HG03175 (cell line): ENCODE data around the gene CRY1.
"Not testable (repeated sequence)": the region's sequence is repeated elsewhere in the genome, so short reads cannot be mapped to it uniquely, and the experiment has no call there.

ENCODE experiments used
- ATAC-seq: cut with Tn5 transposase; IDR thresholded peaks from one replicate; pipeline ENCODE4 v1.9.1; 2021; ENCODE audit warnings: mild to moderate bottlenecking, moderate library complexity; ENCODE audit not compliant: unreplicated experiment

Gene CRY1

DNA sequence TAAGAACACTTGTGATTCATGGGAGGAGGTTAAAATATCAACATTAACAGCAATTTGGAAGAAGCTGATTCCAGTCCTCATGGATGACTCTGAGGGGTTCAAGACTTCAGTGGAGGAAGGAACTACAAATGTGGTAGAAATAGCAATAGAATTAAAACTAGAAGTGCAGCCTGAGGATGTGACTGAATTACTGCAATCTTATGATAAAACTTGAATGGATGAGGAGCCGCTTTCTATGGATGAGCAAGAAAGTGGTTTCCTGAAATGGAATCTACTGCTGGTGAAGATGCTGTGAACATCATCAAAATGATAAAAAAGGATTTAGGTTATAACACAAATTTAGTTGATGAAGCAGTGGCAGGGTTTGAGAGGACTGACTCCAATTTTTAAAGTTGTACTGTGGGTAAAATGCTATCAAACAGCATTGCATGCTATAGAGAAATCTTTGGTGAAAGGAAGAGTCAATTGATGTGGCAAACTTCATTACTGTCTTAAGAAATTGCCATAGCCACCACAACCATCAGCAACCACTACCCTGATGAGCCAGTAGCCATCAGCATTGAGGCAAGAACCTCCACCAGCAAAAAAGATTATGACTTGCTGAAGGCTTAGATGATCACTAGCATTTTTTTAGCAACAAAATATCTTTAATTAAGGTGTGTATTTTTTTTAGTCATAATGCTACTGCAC, 80.5 kb downstream of the CRY1 start:
- ATAC-seq, result no peak

DNA sequence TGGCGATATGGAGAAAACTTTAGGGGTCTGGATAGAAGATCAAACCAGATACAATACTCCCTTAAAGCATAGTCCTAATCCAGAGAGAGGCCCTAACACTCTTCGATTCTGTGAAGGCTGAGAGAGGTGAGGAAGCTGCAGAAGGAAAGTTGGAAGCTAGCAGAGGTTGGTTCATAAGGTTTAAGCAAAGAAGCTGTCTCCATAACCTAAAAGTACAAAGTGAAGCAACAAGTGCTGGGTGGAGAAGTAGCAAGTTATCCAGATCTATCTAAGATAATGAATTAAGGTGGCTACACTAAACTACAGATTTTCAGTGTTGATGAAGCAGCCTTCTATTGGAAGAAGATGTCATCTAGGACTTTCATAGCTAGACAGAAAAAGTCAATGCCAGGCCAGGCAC, 81.8 kb downstream of the CRY1 start:
- ATAC-seq, result no peak

DNA sequence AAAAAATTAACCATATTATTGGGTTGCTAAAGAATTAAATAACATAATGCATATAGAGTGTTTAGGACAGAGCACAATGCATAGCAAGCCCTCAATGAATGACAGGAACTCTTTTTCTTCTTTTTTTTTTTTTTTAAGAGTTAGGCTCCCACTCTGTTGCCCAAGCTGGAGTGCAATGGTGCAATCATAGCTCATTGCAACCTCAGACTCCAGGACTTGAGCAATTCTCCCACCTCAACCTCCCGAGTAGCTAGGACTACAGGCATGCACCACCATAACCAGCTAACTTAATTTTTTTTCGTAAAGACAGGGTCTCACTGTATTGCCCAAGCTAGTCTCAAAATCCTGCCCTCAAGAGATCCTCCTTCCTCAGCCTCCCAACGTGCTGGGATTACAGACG, 85.9 kb downstream of the CRY1 start:
- ATAC-seq, result no peak

DNA sequence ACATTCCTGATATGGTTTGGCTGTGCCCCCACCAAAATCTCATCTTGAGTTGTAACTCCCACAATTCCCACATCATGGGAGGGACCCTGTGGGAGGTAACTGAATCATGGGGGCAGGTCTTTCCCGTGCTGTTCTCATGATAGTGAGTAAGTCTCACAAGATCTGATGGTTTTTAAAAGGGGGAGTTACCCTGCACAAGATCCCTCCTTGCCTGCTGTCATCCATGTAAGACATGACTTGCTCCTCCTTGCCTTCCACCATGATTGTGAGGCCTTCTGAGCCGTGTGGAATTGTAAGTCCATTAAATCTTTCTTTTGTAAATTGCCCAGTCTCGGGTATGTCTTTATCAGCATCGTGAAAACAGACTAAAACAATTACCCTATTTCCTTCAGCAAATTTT, 90.7 kb downstream of the CRY1 start:
- ATAC-seq, result not testable (repeated sequence)

DNA sequence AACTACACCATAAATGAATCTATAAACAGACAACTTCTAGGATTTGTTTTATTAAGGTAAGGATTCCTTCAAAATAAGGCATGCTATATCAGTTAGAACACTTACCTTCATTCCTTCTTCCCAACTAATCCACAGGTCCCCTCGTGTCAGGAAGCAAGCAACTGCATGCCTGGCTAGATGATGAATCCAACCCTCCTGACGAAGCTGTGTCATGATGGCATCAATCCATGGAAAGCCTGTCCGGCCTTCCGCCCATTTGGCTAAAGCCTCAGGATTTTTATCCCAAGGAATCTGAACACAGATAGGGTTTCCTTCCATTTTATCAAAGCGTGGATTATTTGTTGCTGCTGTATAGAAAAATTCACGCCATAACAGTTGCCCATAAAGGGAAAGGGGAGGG, 93.9 kb downstream of the CRY1 start:
- ATAC-seq, result no peak

DNA sequence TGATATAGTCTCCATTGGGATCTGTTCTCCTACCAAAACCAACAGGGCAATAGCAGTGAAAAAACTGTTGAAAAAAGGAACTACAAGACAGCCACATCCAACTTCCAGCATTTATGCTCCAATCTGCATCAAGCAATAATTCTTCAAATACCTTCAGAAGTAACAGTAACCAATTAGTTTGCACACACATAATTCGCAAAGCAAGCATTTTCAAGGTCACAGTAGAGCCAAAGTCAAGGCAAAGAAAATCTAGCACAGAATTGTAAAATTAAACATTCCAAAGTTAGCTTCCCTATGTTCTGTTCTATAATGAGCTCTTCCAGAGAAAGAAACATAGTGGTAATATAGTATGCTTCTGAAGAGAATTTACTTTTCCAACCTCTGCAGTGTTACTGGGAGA, 95.4 kb downstream of the CRY1 start:
- no peak for ATAC-seq

DNA sequence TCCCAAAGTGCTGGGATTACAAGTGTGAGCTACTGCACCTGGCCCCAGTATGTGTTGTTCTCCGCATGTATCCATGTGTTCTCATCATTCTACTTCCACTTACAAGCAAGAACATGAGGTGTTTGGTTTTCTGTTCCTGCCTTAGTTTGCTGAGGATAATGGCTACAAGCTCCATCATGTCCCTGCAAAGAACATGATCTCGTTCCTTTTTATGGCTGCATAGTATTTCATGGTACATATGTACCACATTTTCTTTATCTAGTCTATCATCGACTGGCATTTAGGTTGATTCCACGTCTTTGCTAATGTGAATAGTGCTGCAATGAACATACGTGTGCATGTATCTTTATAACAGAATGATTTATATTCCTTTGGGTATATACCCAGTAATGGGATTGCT, 97.2 kb downstream of the CRY1 start:
- ATAC-seq, result not testable (repeated sequence)

DNA sequence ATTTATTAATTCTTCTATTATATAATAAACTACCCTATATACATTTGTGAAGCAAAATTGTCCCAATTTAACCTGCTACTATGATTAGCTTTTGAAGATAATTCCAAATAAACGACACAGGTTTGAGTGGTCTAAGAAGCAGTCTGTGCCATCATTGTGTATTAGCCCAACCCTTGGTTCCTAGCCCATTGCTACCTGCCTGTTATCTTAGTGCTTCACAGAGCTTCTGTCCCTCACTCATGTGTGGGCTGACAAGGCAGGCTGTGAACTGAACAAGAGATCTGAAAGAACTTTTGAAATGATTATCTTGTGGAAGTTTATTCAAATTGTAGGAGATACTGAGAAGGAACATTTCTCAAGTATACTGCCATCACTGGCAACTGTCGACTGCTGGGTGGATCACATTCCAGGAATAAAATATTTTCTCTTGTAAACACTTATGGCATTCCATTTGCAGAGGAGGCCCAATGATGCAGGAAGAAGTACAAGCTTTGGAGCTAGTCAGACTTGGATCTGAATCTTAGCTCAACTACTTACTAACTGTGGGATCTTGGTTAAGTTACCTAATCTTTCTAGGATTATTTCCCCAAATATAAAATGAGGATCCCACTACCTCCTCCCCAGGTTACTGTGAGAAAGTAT, 98.6 kb downstream of the CRY1 start:
- no peak for ATAC-seq

DNA sequence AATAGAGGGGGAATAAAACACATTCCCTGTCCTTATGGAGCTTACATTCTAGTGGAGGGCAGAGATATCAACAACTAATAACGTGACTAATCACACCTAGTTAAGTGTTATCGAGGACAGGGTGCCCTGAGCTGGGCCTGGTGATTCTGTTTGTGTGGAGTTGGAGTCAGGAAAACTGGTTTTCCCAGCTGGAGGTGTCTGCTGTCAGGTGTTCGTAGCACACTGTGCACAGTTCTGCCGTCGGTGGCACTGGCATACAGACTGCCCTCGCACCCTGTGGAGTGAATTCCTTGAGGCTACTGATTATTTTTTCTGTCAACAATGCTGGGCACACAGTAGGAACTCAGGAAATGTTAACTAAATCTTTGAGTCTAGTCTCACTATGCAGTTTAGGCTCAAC, 105.5 kb downstream of the CRY1 start:
- no peak for ATAC-seq

DNA sequence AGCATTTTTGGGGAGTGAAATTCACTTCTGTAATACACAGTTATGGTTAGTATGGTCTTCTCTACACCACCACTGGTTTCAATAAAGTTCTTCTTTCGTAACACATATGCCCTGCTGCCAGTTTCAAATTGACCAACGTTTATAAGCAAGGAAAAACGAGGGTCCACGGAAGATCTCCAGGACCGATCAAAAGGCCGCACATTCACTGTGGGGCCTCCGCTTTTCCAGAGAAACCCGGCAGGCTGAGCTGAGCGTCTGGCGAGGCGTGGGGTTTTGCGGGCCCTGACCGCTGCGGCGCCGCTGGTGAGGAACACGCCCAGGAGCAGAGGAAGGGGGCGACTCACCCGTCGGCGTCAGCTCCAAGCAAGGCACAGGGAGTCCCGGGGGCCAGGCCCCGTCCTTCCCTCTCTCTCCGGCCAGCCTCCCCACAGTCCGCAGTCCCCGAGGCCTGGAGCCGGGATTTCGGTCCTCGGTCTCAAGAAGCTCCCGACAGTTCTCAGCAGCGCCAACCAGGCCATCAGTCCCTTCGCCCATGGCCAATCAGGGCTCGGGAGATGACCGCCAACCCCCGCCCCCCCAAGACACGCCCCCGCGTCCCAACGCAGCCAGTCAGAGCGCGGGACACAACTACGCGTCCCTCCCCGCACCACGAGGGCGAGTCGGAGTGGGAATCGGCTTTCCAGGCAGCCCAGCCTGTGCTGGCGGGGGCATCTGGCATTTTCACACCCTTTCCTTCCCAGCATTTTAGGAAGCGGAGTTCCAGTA, 106.5 kb downstream of the CRY1 start, which contains the start of gene MTERF2:
Gene MTERF2 (minus strand): TSS at position 522 of the 765 bp plus-strand sequence. CDS start 8,432 bp downstream, outside the sequence.
- ATAC-seq, result peak; percentile 94

DNA sequence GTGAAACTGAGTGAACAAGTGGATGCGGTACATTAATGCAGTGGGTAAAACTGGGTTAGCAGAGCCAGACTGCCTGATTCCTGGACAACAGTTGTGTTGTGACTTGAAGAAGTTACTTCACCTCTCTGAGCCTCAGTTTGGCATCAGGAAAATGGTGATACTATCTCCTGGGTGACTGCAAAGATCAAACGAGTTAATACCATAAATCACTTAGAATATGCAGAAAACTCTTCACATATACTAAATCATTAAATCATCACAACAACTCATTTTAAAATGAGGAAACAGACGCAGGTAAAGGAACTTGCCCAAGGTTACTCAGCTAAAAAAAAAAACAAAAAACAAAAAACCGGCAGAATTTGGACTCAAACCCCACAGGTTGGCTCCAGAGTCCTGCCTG, 107.2 kb downstream of the CRY1 start:
- ATAC-seq, result no peak

DNA sequence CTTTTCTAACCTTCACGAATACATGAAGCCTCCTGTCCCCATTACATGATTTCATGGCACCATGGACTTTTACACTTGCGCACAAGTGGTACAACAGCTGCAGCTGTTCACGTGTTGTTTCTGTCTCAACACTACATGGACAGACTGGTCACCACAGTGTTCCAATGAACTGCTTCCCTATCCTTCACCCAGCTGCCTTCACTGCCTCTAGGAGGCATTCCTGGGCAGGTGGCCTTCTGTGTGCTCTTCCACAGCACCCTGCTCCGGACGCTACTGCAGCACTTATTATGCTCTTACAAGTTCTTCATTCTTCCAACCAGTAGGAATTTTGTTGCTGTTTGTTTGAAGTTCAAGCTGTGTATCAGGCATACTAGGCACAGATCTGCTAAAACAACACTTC, 107.9 kb downstream of the CRY1 start:
- no peak for ATAC-seq

DNA sequence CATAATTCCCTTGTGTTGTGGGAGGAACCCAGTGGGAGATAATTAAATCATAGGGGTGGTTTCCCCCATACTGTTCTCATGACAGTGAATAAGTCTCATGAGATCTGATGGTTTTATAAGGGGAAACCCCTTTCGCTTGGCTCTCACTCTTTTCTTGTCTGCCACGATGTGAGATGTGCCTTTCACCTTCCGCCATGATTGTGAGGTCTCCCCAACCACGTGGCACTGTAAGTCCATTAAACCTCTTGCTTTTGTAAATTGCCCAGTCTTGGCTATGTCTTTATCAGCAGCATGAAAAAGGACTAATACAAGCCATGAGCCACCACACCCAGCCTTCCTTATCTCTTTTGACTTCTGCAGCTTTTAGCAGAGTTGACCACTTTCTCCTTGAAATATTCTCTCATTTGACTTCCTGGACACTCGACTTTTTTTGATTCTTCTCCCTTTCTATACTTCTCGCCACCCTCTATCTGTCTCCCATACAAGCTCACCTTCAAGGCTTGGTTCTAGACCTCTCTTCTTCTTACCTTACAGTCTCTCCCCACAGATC, 108.7 kb downstream of the CRY1 start:
- no peak for ATAC-seq

DNA sequence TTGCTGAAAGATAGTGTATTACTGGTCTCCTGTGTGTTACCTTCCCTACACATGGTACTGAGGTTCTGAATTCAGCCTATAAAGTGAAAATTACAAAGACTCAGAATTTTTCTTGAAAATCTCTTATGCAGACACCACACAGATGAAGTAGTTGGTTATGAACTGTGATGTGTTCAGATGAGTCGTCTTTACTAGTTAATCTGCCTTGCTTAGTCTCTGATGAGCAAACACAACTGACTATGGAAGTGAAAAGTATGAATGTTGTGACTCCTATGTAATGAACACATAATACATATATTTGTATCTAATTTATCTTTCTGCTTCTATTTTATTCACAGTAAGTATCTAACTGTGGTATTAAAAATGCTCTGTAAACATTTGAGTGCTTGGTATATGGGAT, 111.1 kb downstream of the CRY1 start:
- no peak for ATAC-seq

DNA sequence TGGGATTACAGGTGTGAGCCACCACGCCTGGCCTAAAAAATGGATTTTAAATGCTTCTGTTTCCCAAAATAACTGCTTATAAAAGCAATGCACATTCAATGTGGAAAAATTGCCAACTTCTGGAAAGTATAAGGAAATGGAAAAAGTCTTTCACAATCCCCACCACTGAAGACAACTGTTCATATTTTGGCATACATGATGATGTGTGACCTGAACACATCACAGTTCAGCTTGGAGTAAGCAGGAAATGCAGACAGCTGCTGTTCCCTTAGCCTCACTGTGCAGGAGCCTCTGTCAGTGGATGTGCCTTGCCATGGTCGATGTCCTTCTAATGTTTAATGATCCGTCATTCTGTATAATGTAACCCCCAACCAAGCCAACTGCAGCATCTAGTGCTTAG, 111.6 kb downstream of the CRY1 start:
- ATAC-seq, result no peak

DNA sequence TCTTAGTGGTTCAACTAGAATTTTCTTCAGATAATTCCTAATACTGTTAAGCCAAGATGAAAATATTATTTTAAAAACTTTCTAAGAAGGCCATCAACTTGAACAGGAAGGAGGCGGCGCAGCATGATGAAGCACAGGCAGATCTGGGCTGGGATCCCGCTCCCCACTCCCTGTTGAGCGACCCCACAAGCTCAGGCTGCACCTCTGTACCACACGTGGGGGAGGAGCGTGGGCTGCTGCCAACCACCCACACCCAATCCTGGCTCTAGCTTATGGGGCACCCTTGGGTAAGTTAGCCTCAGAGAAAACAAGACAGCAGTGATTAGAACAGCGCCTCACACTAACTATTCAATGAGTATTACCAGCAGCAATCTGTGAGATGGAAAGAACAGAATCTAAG, 112.4 kb downstream of the CRY1 start:
- ATAC-seq, result no peak

DNA sequence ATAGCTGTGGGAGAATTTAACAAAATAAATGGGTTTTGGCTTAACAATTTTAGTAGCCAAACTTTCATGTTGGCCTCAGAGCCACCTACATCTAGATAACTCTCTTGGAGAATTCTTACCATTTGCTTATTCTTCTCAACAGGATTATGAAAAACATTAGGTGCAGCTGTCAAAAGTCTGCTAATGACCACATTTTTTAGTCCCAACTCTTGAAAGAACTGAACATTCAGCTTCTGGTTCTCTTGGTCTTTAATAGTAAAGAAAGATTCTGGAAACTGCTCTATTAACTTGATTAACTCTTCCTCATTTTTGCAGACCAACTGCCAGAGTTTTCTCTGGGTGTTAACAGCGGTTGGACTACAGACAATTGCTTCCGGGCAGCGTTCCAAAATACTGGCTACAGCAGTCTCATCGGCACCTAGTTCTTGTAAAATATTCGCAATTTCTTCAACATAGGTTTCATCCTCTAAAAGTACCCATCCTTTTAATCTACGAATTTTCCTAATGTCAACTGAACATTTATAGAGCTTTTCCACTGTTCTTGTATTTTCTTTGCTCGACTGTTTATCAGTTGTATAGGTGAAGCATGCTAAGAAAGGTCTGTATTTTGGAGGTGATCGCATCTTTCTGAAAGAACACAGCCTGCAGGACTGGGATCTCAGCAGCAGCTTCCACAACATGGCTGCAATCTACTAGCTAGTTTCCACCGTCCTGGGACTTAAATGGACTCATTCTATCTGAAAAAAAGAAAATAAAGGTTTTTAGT, 115.1 kb downstream of the CRY1 start:
- no peak for ATAC-seq

DNA sequence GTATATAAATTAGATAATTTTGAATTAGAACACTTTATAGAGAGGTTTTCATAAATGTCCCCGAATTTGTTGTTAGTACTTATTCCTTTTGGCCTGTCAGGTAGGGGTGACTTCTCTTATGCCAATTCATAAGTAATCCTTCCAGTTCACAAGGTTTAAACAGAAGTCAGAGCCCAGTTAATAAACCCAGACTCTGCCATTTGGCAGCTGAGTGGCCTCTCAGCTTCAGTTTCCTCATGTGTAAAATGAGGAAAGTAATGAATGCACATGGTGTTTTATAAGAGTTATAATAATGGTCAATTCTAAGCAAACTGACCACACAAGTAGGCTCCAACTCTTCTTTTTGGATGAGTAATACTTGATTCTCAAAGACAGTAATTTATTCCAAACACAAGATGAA, 116.7 kb downstream of the CRY1 start:
- ATAC-seq, result no peak

DNA sequence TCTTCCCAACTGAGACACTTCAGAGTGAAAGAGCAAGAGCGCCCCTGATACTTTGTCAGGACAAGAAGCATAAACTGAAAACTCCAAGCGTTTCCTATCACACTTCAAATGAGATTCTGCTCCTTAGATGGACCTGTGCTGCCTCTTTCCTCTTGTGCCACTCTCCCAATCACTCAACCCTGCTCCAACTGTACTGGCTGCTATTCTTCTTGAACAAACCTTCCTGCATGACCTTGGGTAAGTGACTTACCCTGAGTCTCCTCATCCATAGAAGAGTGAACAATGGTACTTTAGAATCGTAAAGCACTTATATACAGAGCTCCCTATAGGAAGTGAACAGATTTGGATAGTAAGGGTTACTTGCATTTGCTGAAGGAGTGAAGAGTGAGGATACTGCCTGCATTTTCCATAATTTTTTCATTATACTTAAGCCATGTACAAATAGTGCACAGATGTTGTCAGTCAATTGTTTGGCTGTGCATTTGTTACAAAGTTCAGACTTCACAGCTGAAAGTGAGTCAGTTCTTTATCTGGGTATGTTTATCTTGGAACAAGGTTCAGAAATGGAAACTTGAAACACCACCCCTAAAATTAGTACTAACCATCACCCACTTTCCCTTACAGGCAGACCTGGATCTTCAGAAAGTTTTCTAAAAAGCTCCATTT, 117.2 kb downstream of the CRY1 start:
- ATAC-seq, result no peak

DNA sequence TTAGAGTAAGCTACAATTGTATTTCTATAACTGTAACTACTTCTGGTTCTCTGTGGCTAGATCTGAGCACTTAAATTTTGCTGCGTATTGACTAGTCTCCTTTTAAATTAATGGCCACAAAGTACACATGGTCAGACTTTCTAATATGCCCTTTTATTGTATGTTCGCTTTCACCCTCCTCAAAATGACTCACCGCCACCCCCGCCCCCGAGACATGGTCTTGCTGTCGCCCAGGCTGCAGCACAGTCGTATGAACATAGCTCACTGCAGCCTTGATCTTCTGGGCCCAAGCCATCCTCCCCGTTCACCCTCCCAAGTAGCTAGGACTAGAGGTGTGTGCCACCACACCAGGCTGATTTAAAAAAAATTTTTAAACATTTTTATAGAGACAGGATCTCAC, 118.3 kb downstream of the CRY1 start:
- ATAC-seq, result no peak
